Measurements from ENCODE around the gene PSG2.
"Not testable (repeated sequence)": the region's sequence is repeated elsewhere in the genome, so short reads cannot be mapped to it uniquely, and the experiment has no call there.

Gene PSG2

GRCh38 chr19:43043492-43044180, 38.9 kb downstream of the PSG2 start:
- H3K27me3 Mint-ChIP-seq (ENCODE audit: low read depth); H3K9me3 Mint-ChIP-seq; H3K4me3 Mint-ChIP-seq; H3K36me3 Mint-ChIP-seq (ENCODE audit: low read depth); DNase-seq (ENCODE audit: low spot score); H3K4me1 Mint-ChIP-seq (ENCODE audit: low read depth); H3K27ac Mint-ChIP-seq: not testable (repeated sequence)

GRCh38 chr19:43031645-43032044, 50.9 kb downstream of the PSG2 start:
- DNase-seq (ENCODE audit: low spot score); H3K27ac Mint-ChIP-seq; H3K27me3 Mint-ChIP-seq (ENCODE audit: low read depth); H3K36me3 Mint-ChIP-seq (ENCODE audit: low read depth); H3K9me3 Mint-ChIP-seq; H3K4me1 Mint-ChIP-seq (ENCODE audit: low read depth); H3K4me3 Mint-ChIP-seq: not testable (repeated sequence)

GRCh38 chr19:43028866-43029265, 53.6 kb downstream of the PSG2 start:
- DNase-seq (ENCODE audit: low spot score), result no peak
- H3K4me3 Mint-ChIP-seq, result no peak overlapping the region
- no peaks in the 10 kb centered on the region for H3K36me3 Mint-ChIP-seq (ENCODE audit: low read depth)
- no peaks in the 10 kb centered on the region for H3K9me3 Mint-ChIP-seq
- no peaks in the 10 kb centered on the region for H3K27me3 Mint-ChIP-seq (ENCODE audit: low read depth)
- no peaks in the 10 kb centered on the region for H3K4me1 Mint-ChIP-seq (ENCODE audit: low read depth)
- no peak overlapping the region for H3K27ac Mint-ChIP-seq

GRCh38 chr19:43027985-43028384, 54.5 kb downstream of the PSG2 start:
- not testable (repeated sequence) for H3K9me3 Mint-ChIP-seq; DNase-seq (ENCODE audit: low spot score); H3K27ac Mint-ChIP-seq; H3K4me1 Mint-ChIP-seq (ENCODE audit: low read depth); H3K36me3 Mint-ChIP-seq (ENCODE audit: low read depth); H3K4me3 Mint-ChIP-seq; H3K27me3 Mint-ChIP-seq (ENCODE audit: low read depth)

- H3K27ac Mint-ChIP-seq; DNase-seq (ENCODE audit: low spot score); H3K27me3 Mint-ChIP-seq (ENCODE audit: low read depth); H3K4me1 Mint-ChIP-seq (ENCODE audit: low read depth); H3K4me3 Mint-ChIP-seq; H3K9me3 Mint-ChIP-seq; H3K36me3 Mint-ChIP-seq (ENCODE audit: low read depth): not testable (repeated sequence)
Measured at GRCh38 chr19:43027061-43027460, 55.4 kb downstream of the PSG2 start.

GRCh38 chr19:43026369-43026768, 56.1 kb downstream of the PSG2 start, which contains the start of gene PSG11:
PSG11 (minus strand) TSS chr19:43026469; CDS start chr19:43026372, 97 bp downstream.
- H3K27ac Mint-ChIP-seq; H3K4me1 Mint-ChIP-seq (ENCODE audit: low read depth); H3K9me3 Mint-ChIP-seq; H3K36me3 Mint-ChIP-seq (ENCODE audit: low read depth); DNase-seq (ENCODE audit: low spot score); H3K27me3 Mint-ChIP-seq (ENCODE audit: low read depth); H3K4me3 Mint-ChIP-seq: not testable (repeated sequence)

GRCh38 chr19:43022098-43022497, 60.4 kb downstream of the PSG2 start:
- not testable (repeated sequence) for H3K9me3 Mint-ChIP-seq; H3K36me3 Mint-ChIP-seq (ENCODE audit: low read depth); H3K4me1 Mint-ChIP-seq (ENCODE audit: low read depth); DNase-seq (ENCODE audit: low spot score); H3K27ac Mint-ChIP-seq; H3K4me3 Mint-ChIP-seq; H3K27me3 Mint-ChIP-seq (ENCODE audit: low read depth)

GRCh38 chr19:43021629-43022028, 60.9 kb downstream of the PSG2 start:
- not testable (repeated sequence) for H3K4me3 Mint-ChIP-seq; H3K4me1 Mint-ChIP-seq (ENCODE audit: low read depth); DNase-seq (ENCODE audit: low spot score)

GRCh38 chr19:43019588-43019987, 62.9 kb downstream of the PSG2 start:
- not testable (repeated sequence) for H3K4me3 Mint-ChIP-seq; H3K36me3 Mint-ChIP-seq (ENCODE audit: low read depth); H3K27ac Mint-ChIP-seq; H3K4me1 Mint-ChIP-seq (ENCODE audit: low read depth); DNase-seq (ENCODE audit: low spot score); H3K27me3 Mint-ChIP-seq (ENCODE audit: low read depth); H3K9me3 Mint-ChIP-seq

More at GRCh38 chr19:43021629-43022028, 60.9 kb downstream of the PSG2 start:
- H3K27me3 Mint-ChIP-seq (ENCODE audit: low read depth); H3K27ac Mint-ChIP-seq; H3K36me3 Mint-ChIP-seq (ENCODE audit: low read depth); H3K9me3 Mint-ChIP-seq: not testable (repeated sequence)

Data from T-helper 2 cell treated with Interferon-gamma antibody and Interleukin-4, amounts not matched to agents 5 μg/mL and 100 μg/mL, for 36 hours (primary cell).